GM21528 (cell line): ENCODE data around the gene SVEP1.
A peak's percentile ranks its signal among the peaks of the same experiment; 100 is the strongest.

Experiments used
- ATAC-seq: cut with Tn5 transposase; IDR thresholded peaks from one replicate; pipeline ENCODE4 v1.9.1; 2021; ENCODE audit warnings: mild to moderate bottlenecking, moderate library complexity; ENCODE audit not compliant: unreplicated experiment, low FRiP score

SVEP1 gene

DNA sequence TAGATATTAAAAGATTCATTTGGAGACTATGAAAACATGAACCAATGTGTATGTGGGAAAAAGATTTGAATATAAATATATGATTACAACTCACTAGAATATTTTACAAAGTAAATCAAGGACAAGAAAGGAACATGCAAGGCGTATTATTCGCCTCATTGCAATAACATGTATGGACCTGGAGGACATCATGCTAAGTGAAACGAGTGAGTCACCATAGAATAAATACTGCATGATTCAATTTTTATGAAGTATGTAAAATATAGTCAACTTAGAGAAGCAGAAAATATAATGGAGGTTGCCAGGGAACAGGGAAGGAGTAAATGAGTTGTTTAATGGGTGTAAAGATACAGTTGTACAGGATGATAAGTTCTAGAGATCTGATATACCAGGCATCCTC is 246.8 kb downstream of the SVEP1 start:
- ATAC-seq, result no peak

DNA sequence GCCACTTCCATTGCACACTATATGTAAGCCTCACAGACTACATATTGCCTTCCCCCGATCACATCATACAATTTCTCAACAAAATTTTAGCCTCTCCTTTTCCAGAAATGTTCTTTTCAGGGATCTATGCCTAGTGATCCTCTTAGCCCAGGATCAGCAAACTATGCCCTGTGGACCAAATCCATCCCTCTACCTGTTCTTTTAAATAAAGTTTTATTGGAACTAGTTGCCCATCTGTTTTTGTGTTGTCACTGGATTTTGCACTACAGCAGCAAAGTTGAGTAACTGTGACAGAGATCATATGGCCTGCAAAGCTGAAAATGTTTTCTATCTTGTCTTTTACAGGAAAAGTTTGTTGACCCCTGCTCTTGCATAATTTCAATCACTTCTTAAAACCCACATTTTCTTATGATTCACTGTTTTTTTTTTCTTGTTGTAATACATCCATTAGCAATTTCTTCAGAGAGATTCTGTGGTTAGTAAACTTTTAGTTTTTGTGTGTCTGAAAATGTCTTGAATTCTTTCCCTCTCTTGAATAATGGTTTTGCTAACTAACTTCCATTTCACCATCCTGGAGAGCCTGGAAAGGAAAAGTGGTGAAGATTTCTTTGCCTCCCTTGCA is 248.9 kb downstream of the SVEP1 start:
- no peak for ATAC-seq

- no peak for ATAC-seq
Measured at GRCh38 chr9:110329639-110330230, 249.8 kb downstream of the SVEP1 start.

DNA sequence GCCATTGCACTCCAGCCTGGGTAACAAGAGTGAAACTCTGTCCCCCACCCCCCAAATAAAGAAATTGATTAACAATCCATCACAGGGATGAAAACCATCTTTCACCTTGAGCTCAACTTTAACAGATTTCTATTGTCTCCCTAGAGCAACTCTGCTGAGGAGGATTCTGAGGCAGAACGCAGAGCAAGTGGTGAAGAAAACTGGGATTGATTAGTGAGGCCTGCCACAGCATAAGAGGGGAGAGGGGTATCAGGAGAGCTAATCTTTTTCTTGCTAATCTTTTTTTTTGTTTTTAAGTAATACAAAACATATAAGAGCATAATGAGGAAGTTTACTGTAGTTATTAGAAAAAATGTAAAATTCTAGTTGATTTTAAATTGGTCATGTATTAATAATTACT is 250.8 kb downstream of the SVEP1 start:
- no peak for ATAC-seq

DNA sequence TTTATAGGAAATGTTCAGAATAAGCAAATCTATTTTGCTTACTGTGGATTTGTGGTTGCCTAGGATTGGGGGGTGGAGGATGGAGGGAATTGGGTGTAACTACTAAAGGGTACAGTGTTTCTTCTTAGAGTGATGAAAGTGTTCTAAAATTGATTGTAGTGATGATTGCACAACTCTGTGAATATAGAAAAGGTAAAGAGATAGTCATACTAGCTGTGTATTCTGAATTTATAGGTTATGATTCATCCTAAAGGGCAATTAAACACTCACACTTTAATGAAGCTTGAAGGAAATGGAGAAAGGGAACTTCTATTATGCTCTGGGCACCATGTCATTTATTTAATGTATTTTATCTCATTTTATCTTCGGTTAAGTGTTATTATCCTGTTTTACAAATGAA is 251.8 kb downstream of the SVEP1 start:
- no peak for ATAC-seq

- ATAC-seq, result no peak
Measured at GRCh38 chr9:110323818-110324217, 255.7 kb downstream of the SVEP1 start.

GRCh38 chr9:110320651-110321445 is 258.7 kb downstream of the SVEP1 start:
- no peak for ATAC-seq

- ATAC-seq, result no peak
Measured at GRCh38 chr9:110319781-110320492, 259.6 kb downstream of the SVEP1 start.

DNA sequence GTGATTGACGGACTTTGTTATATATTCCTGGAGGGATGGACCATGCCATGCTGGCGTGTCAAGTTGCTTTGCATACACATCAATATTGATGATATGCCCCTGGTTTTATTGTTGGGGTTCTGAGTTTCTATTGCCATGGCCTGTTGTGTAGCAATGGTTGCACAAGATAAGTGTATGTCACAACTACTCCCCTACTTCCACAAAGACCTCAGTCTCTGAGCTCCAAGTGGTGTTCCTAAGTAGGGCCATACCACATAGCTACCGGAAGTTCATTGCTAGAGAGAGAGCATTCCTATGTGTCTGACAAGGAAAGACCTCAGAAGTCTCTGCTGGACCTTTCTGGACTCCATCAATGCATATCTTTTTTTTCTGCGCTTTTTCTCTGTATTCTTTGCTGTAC is 261.6 kb downstream of the SVEP1 start:
- no peak for ATAC-seq

DNA sequence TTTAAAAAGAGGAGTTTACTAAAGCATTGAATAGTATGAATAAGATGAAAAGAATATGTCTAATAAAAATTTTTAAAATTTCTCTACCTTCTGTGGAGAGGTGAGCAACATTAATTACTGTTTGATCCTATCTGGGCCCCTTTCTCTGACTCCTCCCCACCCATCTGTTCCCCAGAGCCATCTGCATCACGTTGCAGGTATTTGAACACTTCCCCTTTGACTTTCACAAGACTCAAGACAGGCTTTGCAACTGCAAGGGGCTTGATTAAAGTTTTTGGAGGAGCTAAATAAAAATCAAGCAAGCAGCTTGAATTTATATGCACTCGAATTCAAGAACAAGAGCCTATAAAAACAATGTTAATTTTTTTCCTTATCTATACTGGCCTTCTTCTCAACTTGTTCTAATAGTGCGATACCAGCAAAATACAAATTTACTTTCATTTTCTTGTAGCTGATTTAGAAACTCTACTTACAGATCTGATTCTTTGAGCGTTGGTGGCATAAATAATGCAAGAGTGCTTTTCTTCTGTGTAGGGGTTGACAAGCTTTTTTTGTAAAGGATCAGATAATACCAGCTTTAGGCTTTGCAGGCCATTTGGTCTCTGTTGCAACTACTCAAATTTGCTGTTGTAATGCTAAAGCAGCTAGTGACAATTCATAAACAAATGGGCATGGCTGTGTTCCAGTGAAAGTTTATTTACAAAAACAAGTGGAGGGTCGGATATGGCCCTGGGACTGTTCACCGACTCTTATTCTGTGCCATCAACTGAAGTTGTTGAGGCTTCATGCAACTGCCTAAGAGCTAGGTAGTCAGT is 263.1 kb downstream of the SVEP1 start:
- peak; percentile 97 for ATAC-seq
